Thoracic aorta (tissue), 2 donors: ENCODE data around the gene IGF1. TPM values are rescaled to one million over a fixed set of nuclear protein-coding genes. Genes with fewer than 3 reads are reported as not detected.

Experiments
- ATAC-seq: fragments of 150-250 bp; one replicate; pipeline ENCODE4 v1.8.0; 2017; ENCODE audit warnings: low read depth; ENCODE audit not compliant: insufficient number of reproducible peaks, low FRiP score
- DNase-seq: peaks from one replicate; pipeline ENCODE4 v3.0.0-alpha.2; 2020; ENCODE audit warnings: low spot score
- H3K27ac ChIP-seq, 2 donors: fragments of 200-600 bp; sonication (generic); 1 replicate in 1 of 2; 2 replicates in 1 of 2; pipeline ENCODE4 v1.5.1; 2016; ENCODE audit warnings: mild to moderate bottlenecking in 2 of 2, moderate library complexity in 2 of 2
- H3K27me3 ChIP-seq: fragments of 200-600 bp; sonication (generic); replicated peaks from 2 replicates; pipeline ENCODE4 v1.6.0; 2016; ENCODE audit warnings: mild to moderate bottlenecking; ENCODE audit not compliant: insufficient read depth
- H3K36me3 ChIP-seq: fragments of 200-600 bp; sonication (generic); one replicate; pipeline ENCODE4 v1.5.1; 2016
- H3K4me1 ChIP-seq, 2 donors: fragments of 200-600 bp; sonication (generic); 1 replicate in 1 of 2; 2 replicates in 1 of 2; pipeline versions ENCODE4 v1.5.1 to v1.6.0; 2016; ENCODE audit warnings: low read depth in 2 of 2, mild to moderate bottlenecking in 1 of 2; ENCODE audit not compliant: control insufficient read depth in 1 of 2
- H3K4me3 ChIP-seq: fragments of 200-600 bp; sonication (generic); 2 replicates; pipeline ENCODE4 v1.5.1; 2016; ENCODE audit warnings: mild to moderate bottlenecking
- H3K9me3 ChIP-seq: fragments of 200-600 bp; sonication (generic); 2 replicates; pipeline ENCODE4 v1.5.1; 2016
- CTCF ChIP-seq: fragments of 200-600 bp; sonication (generic); IDR thresholded peaks from one replicate; pipeline ENCODE4 v1.5.1; 2019; ENCODE audit warnings: antibody characterized with exemption
- total RNA-seq, 2 donors: library from RNA; depleted of rRNA; stranded (reverse); fragments of >200 nt; gene quantifications; one replicate each; pipeline versions ENCODE4 v1.1.0 to v1.2.3, GENCODE V29; 2016

IGF1 gene
- total RNA-seq, 2 donors from 2014 or later: 37.9 to 44.0 TPM

DNA sequence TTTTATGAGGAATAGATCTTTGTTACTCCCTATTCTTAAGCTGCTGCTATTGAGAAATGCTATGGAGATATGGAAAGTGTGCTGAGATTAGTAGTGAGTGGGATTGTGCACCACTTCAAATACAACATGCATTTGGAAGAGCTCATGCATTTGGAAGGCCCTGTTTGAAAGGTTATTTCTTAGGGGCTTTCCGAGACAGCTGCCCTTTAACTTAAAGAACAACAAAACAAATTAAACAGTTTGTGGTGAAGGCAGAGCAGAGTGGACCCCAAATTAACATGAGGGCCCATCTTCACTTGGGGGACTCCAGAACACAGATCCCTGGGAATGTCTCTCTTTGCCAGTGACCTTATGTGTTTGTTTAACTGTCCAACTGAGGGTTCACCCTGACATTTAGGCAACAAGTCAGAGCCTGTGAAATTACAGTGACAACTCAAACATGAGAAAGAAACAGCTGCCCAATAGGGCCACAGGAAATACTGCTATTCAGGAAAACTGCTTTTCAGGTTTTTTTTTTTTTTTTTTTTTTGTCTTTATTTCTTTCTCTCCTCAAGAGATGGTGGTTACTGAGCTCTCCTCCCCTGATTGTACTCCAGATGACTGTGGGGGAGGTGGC lies 41.4 kb upstream of the IGF1 start:
- DNase-seq (no peak), ATAC-seq (no peak)
- no peak for TF ChIP-seq CTCF
- Histone ChIP-seq H3K27ac (no peak overlapping the region), H3K27me3 (no peaks in the 10 kb centered on the region), H3K4me1 (no peaks in the 10 kb centered on the region), H3K4me3 (no peak overlapping the region), H3K9me3 (no peaks in the 10 kb centered on the region), H3K36me3 (no peaks in the 10 kb centered on the region)

DNA sequence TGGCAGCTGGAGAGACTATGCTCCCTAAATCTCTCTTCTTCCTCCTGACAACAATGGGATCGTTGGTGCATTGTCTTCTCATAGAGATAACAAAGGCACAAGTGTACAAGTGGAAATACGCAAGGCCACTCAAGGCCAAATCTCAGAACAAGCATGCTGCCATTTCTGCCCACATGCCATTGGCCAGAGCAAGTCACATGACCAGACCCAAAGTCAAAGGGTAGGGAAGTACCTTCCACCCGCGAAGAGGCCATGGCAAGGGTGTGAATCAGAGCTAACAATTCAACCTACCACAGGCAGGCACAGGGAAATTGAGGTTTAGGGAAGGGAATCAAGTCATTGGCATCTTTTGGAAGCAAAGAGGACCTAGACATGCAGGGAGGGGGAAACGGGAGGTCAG lies 38.5 kb upstream of the IGF1 start:
- TF ChIP-seq CTCF: no peak
- H3K36me3 ChIP-seq: no peaks in the 10 kb centered on the region
- no peak for ATAC-seq
- H3K27me3 ChIP-seq: no peaks in the 10 kb centered on the region
- DNase-seq: no peak
- no peak overlapping the region for H3K4me3 ChIP-seq
- H3K27ac ChIP-seq: no peak overlapping the region
- no peaks in the 10 kb centered on the region for H3K4me1 ChIP-seq
- no peaks in the 10 kb centered on the region for H3K9me3 ChIP-seq

GRCh38 chr12:102514696-102515095 lies 34.3 kb upstream of the IGF1 start:
- no peak for TF ChIP-seq CTCF
- H3K4me3 ChIP-seq: no peak overlapping the region
- DNase-seq: no peak
- no peaks in the 10 kb centered on the region for H3K36me3 ChIP-seq
- no peaks in the 10 kb centered on the region for H3K4me1 ChIP-seq
- H3K9me3 ChIP-seq: no peaks in the 10 kb centered on the region
- H3K27me3 ChIP-seq: no peaks in the 10 kb centered on the region
- ATAC-seq: no peak
- H3K27ac ChIP-seq: no peak overlapping the region

DNA sequence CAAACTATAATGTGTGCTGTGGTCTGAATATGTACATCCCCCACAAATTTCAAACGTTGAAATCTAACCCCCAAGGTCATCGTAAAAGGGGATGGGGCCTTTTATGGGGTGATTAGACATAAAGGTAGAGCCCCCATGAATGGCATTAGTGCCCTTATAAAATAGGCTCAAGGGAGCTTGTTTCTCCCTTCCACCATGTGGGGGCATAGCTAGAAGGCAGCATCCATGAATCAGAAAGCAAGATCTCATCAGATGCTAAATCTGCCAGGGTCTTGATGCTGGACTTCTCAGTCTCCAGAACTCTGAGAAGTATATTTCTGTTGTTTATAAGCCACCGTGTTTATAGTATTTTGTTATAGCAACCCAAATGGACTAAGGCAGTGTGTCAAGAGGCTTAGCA lies 33.4 kb upstream of the IGF1 start:
- H3K4me1 ChIP-seq: no peaks in the 10 kb centered on the region
- no peaks in the 10 kb centered on the region for H3K36me3 ChIP-seq
- no peak overlapping the region for H3K27ac ChIP-seq
- H3K4me3 ChIP-seq: no peak overlapping the region
- no peak for DNase-seq
- no peak for TF ChIP-seq CTCF
- no peak for ATAC-seq
- no peaks in the 10 kb centered on the region for H3K27me3 ChIP-seq
- H3K9me3 ChIP-seq: no peaks in the 10 kb centered on the region

GRCh38 chr12:102513272-102513671 lies 32.9 kb upstream of the IGF1 start:
- Histone ChIP-seq H3K36me3 (no peaks in the 10 kb centered on the region), H3K9me3 (no peaks in the 10 kb centered on the region), H3K4me1 (no peaks in the 10 kb centered on the region), H3K4me3 (no peak overlapping the region), H3K27ac (no peak overlapping the region), H3K27me3 (no peaks in the 10 kb centered on the region)
- TF ChIP-seq CTCF: no peak
- ATAC-seq (no peak), DNase-seq (no peak)
